22Rv1 (cell line): ENCODE results near the gene SUSD3.

ENCODE experiments used
- H3K27ac ChIP-seq: fragments of 450-650 bp; 2 replicates; pipeline ENCODE4 v1.5.1; 2017
- CTCF ChIP-seq: fragments of 450-650 bp; IDR thresholded peaks from 2 replicates; pipeline ENCODE4 v1.5.1; 2017; ENCODE audit warnings: mild to moderate bottlenecking
- ZFX ChIP-seq: fragments of 450-650 bp; IDR thresholded peaks from 2 replicates; pipeline ENCODE4 v1.6.1; 2017; ENCODE audit warnings: antibody characterized with exemption, borderline replicate concordance

The SUSD3 gene

GRCh38 chr9:93024986-93025630 lies 33.4 kb upstream of the SUSD3 start:
- TF ChIP-seq CTCF (no peak), ZFX (no peak)
- H3K27ac ChIP-seq: no peak overlapping the region

GRCh38 chr9:93025736-93026135 lies 32.8 kb upstream of the SUSD3 start:
- TF ChIP-seq CTCF (no peak), ZFX (no peak)
- H3K27ac ChIP-seq: no peak overlapping the region

GRCh38 chr9:93026640-93027039 lies 31.9 kb upstream of the SUSD3 start:
- no peak overlapping the region for H3K27ac ChIP-seq

GRCh38 chr9:93027750-93028149 lies 30.8 kb upstream of the SUSD3 start:
- H3K27ac ChIP-seq: no peak overlapping the region

More at GRCh38 chr9:93026640-93027039, 31.9 kb upstream of the SUSD3 start:
- TF ChIP-seq CTCF (no peak), ZFX (no peak)

GRCh38 chr9:93028448-93029006 lies 30.0 kb upstream of the SUSD3 start:
- H3K27ac ChIP-seq: no peak overlapping the region
- TF ChIP-seq ZFX (no peak), CTCF (no peak)

More at GRCh38 chr9:93027750-93028149, 30.8 kb upstream of the SUSD3 start:
- TF ChIP-seq ZFX: no peak
- no peak for TF ChIP-seq CTCF

- no peak overlapping the region for H3K27ac ChIP-seq
- TF ChIP-seq ZFX (no peak), CTCF (no peak)
Observed at GRCh38 chr9:93030642-93031628, 27.6 kb upstream of the SUSD3 start.
